Kidney (tissue), 14 donors: ENCODE measurements around the gene SPEG. TPM values are rescaled to one million over a fixed set of nuclear protein-coding genes. Genes with fewer than 3 reads are reported as not detected.

Source experiments
- DNase-seq, 5 donors: peaks; one replicate each; pipeline ENCODE4 v3.0.0-alpha.2; 2013 to 2020
- FAIRE-seq: peaks from 2 replicates; lab custom pipeline; 2012; peaks lifted over from hg19 to GRCh38; lab: Jason Lieb, UNC
- H3K27ac ChIP-seq, 2 donors: one replicate each; pipeline ENCODE4 v1.7.0; 2013; ENCODE audit warnings: low read depth in 2 of 2, low read length in 2 of 2, inconsistent platforms in 1 of 2
- H3K27me3 ChIP-seq: one replicate; pipeline ENCODE4 v1.7.1; 2013; ENCODE audit warnings: low read length, inconsistent platforms; ENCODE audit not compliant: control insufficient read depth, insufficient read depth
- H3K36me3 ChIP-seq, 3 donors: one replicate each; pipeline versions ENCODE4 v1.7.0 to v1.7.1; 2013; ENCODE audit warnings: low read length in 3 of 3, control low read depth in 1 of 3, inconsistent platforms in 1 of 3; ENCODE audit not compliant: insufficient read depth in 3 of 3, control insufficient read depth in 2 of 3
- H3K4me1 ChIP-seq, 3 donors: one replicate each; pipeline versions ENCODE4 v1.7.0 to v1.7.1; 2013; ENCODE audit warnings: low read length in 3 of 3, inconsistent platforms in 1 of 3, low read depth in 1 of 3; ENCODE audit not compliant: control insufficient read depth in 2 of 3, insufficient read depth in 2 of 3
- H3K4me3 ChIP-seq, 3 donors: one replicate each; pipeline versions ENCODE4 v1.7.0 to v1.8.1; 2013; ENCODE audit warnings: low read length in 3 of 3, control low read depth in 1 of 3, inconsistent platforms in 1 of 3
- H3K9ac ChIP-seq, 3 donors: one replicate each; pipeline versions ENCODE4 v1.7.0 to v1.7.1; 2013; ENCODE audit warnings: low read length in 3 of 3, control low read depth in 1 of 3, inconsistent platforms in 1 of 3
- H3K9me3 ChIP-seq, 3 donors: one replicate each; pipeline versions ENCODE4 v1.7.0 to v1.7.1; 2013; ENCODE audit warnings: low read length in 3 of 3, control low read depth in 1 of 3, inconsistent platforms in 1 of 3; ENCODE audit not compliant: control insufficient read depth in 2 of 3, insufficient read depth in 1 of 3
- intact Hi-C: fragments of 100-400 bp; cut with DNase I; formaldehyde crosslinking; loops from one replicate; pipeline ENCODE4 v1.11.1; 2022
- polyA plus RNA-seq: library from polyadenylated mRNA; stranded (reverse); fragments of 350-450 nt; fragmentation: Illumina TruSeq; extraction: RNeasy Lipid Tissue Mini Kit (QIAGEN cat#74804); gene quantifications from one replicate; pipeline ENCODE4 v1.2.3, GENCODE V29; 2014; ENCODE audit warnings: low read depth, low replicate concordance; ENCODE audit not compliant: insufficient read depth
- total RNA-seq: library from RNA; stranded (reverse); fragmentation: NEBNext Ultra II Directional; extraction: Animal tissue kit (Norgen Biotek cat#: 25700); gene quantifications from one replicate; pipeline ENCODE4 v1.2.1, GENCODE V29; 2021
- TF ChIP-seq, protein P1 (sequence below): IDR thresholded peaks from 3 replicates; pipeline ENCODE4 v1.5.1; 2012; ENCODE audit warnings: mild to moderate bottlenecking, moderate library complexity, borderline replicate concordance; ENCODE audit not compliant: insufficient read depth; ENCODE audit errors: extremely low read depth
- donor health status: control.
- donor health status: control.
- donor health status: control.
- donor health status: control.
- donor health status: control.
- donor health status: DM: yes; HTN: yes; CAD: no.
- donor health status: Normal renal cell carcinoma (clear cell type).

SPEG gene
- total and polyA plus RNA-seq, 2 donors from 2014 or later: 13.1 to 26.6 TPM

DNA sequence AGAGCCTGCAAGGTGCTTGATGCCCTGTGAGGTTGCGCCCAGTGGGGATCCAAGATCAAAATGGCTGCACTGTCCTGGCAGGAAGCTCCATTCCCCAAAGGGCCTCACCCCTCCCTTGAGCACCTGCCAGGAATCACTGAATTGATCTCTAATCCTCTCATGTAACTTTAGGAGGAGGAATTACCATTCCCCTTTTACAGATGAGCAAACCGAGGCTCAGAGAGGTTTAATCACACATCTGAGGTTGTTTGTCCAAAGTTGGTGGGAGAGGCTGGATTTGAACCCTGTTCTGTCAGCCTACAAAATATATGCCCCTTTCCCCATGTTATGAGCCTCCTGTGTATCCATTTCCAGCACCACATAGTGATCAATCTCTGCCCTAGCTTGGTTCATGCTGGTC is 90.2 kb downstream of the SPEG start:
- Histone ChIP-seq H3K27me3 (peaks cover 6% of the 10 kb centered on the region), H3K27ac (no peak overlapping the region), H3K4me3 (no peak overlapping the region), H3K9me3 (no peaks in the 10 kb centered on the region), H3K4me1 (no peaks in the 10 kb centered on the region), H3K36me3 (no peaks in the 10 kb centered on the region), H3K9ac (no peak overlapping the region)
- TF ChIP-seq, protein P1, sequence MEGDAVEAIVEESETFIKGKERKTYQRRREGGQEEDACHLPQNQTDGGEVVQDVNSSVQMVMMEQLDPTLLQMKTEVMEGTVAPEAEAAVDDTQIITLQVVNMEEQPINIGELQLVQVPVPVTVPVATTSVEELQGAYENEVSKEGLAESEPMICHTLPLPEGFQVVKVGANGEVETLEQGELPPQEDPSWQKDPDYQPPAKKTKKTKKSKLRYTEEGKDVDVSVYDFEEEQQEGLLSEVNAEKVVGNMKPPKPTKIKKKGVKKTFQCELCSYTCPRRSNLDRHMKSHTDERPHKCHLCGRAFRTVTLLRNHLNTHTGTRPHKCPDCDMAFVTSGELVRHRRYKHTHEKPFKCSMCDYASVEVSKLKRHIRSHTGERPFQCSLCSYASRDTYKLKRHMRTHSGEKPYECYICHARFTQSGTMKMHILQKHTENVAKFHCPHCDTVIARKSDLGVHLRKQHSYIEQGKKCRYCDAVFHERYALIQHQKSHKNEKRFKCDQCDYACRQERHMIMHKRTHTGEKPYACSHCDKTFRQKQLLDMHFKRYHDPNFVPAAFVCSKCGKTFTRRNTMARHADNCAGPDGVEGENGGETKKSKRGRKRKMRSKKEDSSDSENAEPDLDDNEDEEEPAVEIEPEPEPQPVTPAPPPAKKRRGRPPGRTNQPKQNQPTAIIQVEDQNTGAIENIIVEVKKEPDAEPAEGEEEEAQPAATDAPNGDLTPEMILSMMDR: no peak
- DNase-seq (no peak), FAIRE-seq (no peak)
- intact Hi-C loops: loop anchor here (10.0 kb wide), 1 partner anchor 50 kb away; no protein-coding TSS in a partner anchor

DNA sequence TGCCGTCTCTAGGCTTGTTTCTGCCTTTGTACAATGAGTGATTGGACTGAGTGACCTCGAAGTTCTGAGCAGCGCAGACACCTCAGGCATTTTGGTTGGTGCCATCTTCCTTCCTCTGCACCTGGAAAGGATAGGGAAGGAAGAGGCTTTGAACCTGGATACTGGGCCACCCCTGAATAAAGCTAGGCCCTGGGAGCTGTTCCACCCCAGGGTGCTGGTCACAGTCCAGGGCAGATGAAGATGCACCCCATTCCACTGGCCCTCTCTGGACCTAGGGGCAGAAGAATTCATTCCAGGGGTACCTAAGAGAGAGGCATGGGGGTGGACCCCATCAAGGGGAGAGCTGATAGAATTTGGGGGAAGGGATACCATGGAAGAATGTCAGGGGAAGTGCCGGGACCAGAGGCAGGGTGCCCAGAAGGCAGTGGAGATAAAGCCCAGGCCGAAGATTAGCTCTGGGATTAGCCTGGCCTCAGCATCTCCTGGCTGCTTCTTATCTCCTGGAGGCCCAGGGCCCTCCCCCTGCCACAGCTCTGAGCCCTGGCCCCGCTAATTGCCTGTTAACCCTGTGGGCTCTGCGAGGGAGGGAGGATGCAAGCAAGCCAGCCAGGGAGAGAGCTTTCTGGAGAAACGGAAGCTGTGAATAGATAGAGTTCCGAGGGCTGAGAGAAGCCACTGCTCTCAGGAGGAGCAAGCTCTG is 91.0 kb downstream of the SPEG start:
- intact Hi-C loops: loop anchor here (10.0 kb wide), 1 partner anchor 51 kb away; no protein-coding TSS in a partner anchor
- no peaks in the 10 kb centered on the region for H3K36me3 ChIP-seq
- no peak overlapping the region for H3K9ac ChIP-seq
- DNase-seq (peak in 1 of 5 donors; percentile 61), FAIRE-seq (no peak)
- no peak overlapping the region for H3K27ac ChIP-seq
- peaks cover 6% of the 10 kb centered on the region for H3K27me3 ChIP-seq
- H3K9me3 ChIP-seq: no peaks in the 10 kb centered on the region
- no peak overlapping the region for H3K4me3 ChIP-seq
- TF ChIP-seq, protein P1: no peak
- H3K4me1 ChIP-seq: no peaks in the 10 kb centered on the region

- Histone ChIP-seq H3K36me3 (no peaks in the 10 kb centered on the region), H3K9me3 (no peaks in the 10 kb centered on the region), H3K4me3 (no peak overlapping the region), H3K4me1 (no peaks in the 10 kb centered on the region), H3K27ac (no peak overlapping the region), H3K27me3 (peaks cover 6% of the 10 kb centered on the region), H3K9ac (no peak overlapping the region)
- DNase-seq (peak in 1 of 5 donors; percentile 71), FAIRE-seq (no peak)
- TF ChIP-seq, protein P1: no peak
- intact Hi-C loops: loop anchor here (10.0 kb wide), 1 partner anchor 52 kb away; no protein-coding TSS in a partner anchor
Observed at GRCh38 chr2:219526320-219527075, 91.9 kb downstream of the SPEG start.
